ENCODE measurements around the gene LGR4.

GRCh38 chr11:27471589-27472397 lies 797 bp downstream of the LGR4 start:
- TF ChIP-seq POLR2AphosphoS5 (IDR thresholded peaks at IDR 0.05) (no peak), CTCF (IDR thresholded peaks at IDR 0.05) (no peak)
